Smooth muscle cell of the brain vasculature (primary cell): ENCODE measurements around the gene ABCA8.
A peak's percentile ranks its signal among the peaks of the same experiment; 100 is the strongest.
"Not testable (repeated sequence)": the region's sequence is repeated elsewhere in the genome, so short reads cannot be mapped to it uniquely, and the experiment has no call there.

Source experiments
- DNase-seq: peaks from one replicate; pipeline ENCODE4 v3.0.0-alpha.2; 2012; ENCODE audit warnings: low read depth, low spot score

The ABCA8 gene

GRCh38 chr17:68943812-68944182, 11.4 kb downstream of the ABCA8 start:
- DNase-seq: not testable (repeated sequence)

GRCh38 chr17:68943123-68943811, 11.9 kb downstream of the ABCA8 start:
- no peak for DNase-seq

GRCh38 chr17:68942389-68942788, 12.8 kb downstream of the ABCA8 start:
- DNase-seq: no peak

- no peak for DNase-seq
Observed at GRCh38 chr17:68941761-68942160, 13.4 kb downstream of the ABCA8 start.

GRCh38 chr17:68939195-68939594, 16.0 kb downstream of the ABCA8 start:
- no peak for DNase-seq

- DNase-seq: no peak
Observed at GRCh38 chr17:68937890-68938514, 17.2 kb downstream of the ABCA8 start.

GRCh38 chr17:68927516-68927915, 27.7 kb downstream of the ABCA8 start:
- DNase-seq: no peak

- DNase-seq: no peak
Observed at GRCh38 chr17:68924793-68925720, 30.1 kb downstream of the ABCA8 start.

- no peak for DNase-seq
Observed at GRCh38 chr17:68910789-68911431, 44.3 kb downstream of the ABCA8 start.

GRCh38 chr17:68910251-68910705, 44.9 kb downstream of the ABCA8 start:
- peak; percentile 32 for DNase-seq

GRCh38 chr17:68909066-68909465, 46.1 kb downstream of the ABCA8 start:
- peak; percentile 63 for DNase-seq

GRCh38 chr17:68908045-68908444, 47.1 kb downstream of the ABCA8 start:
- DNase-seq: no peak

GRCh38 chr17:68906638-68907037, 48.6 kb downstream of the ABCA8 start:
- no peak for DNase-seq

GRCh38 chr17:68903286-68903685, 51.9 kb downstream of the ABCA8 start:
- DNase-seq: no peak

- no peak for DNase-seq
Observed at GRCh38 chr17:68897557-68897956, 57.6 kb downstream of the ABCA8 start.

GRCh38 chr17:68892658-68893057, 62.5 kb downstream of the ABCA8 start:
- DNase-seq: no peak

- DNase-seq: no peak
Observed at GRCh38 chr17:68892193-68892592, 63.0 kb downstream of the ABCA8 start.

- DNase-seq: no peak
Observed at GRCh38 chr17:68886401-68886800, 68.8 kb downstream of the ABCA8 start.

GRCh38 chr17:68884888-68885287, 70.3 kb downstream of the ABCA8 start:
- DNase-seq: no peak

GRCh38 chr17:68878226-68878885, 76.8 kb downstream of the ABCA8 start:
- no peak for DNase-seq

- no peak for DNase-seq
Observed at GRCh38 chr17:68871447-68871846, 83.7 kb downstream of the ABCA8 start.
